Mammary epithelial cell (primary cell): ENCODE measurements around the gene AIP.

Source experiments
- CTCF ChIP-seq, 2 donors: IDR thresholded peaks in 1 of 2; conservative IDR thresholded peaks in 1 of 2; 2 replicates each; pipeline ENCODE4 v1.5.1; 2011 to 2012; ENCODE audit warnings: inconsistent platforms in 2 of 2, low read length in 2 of 2, mild to moderate bottlenecking in 2 of 2, control low read depth in 1 of 2, low read depth in 1 of 2; ENCODE audit not compliant: insufficient read depth in 1 of 2; ENCODE audit errors: extremely low read depth in 1 of 2
- EZH2 ChIP-seq: IDR thresholded peaks from 2 replicates; pipeline ENCODE4 v1.6.1; 2012; ENCODE audit warnings: low read length, inconsistent platforms, borderline replicate concordance

- TF ChIP-seq CTCF (conservative IDR thresholded peaks at IDR 0.05 in 1 of 2, IDR thresholded peaks at IDR 0.05 in 1 of 2; ENCODE audit: extremely low read depth in 1 of 2, insufficient read depth in 1 of 2, low read depth in 1 of 2, low read length in 2 of 2): no peak
- TF ChIP-seq EZH2: no peak
Observed at GRCh38 chr11:67492069-67492727, 9.4 kb downstream of the AIP start.
